HG03066 (cell line): ENCODE results near the gene RPLP2.

Experiments
- ATAC-seq: cut with Tn5 transposase; IDR thresholded peaks from one replicate; pipeline ENCODE4 v1.9.1; 2021; ENCODE audit warnings: low read depth; ENCODE audit not compliant: unreplicated experiment

Gene RPLP2

GRCh38 chr11:861105-861479, 51.3 kb downstream of the RPLP2 start:
- no peak for ATAC-seq

GRCh38 chr11:862081-862661, 52.4 kb downstream of the RPLP2 start:
- ATAC-seq: no peak
